ENCODE results near the gene GORAB.

- TF ChIP-seq, protein P1, sequence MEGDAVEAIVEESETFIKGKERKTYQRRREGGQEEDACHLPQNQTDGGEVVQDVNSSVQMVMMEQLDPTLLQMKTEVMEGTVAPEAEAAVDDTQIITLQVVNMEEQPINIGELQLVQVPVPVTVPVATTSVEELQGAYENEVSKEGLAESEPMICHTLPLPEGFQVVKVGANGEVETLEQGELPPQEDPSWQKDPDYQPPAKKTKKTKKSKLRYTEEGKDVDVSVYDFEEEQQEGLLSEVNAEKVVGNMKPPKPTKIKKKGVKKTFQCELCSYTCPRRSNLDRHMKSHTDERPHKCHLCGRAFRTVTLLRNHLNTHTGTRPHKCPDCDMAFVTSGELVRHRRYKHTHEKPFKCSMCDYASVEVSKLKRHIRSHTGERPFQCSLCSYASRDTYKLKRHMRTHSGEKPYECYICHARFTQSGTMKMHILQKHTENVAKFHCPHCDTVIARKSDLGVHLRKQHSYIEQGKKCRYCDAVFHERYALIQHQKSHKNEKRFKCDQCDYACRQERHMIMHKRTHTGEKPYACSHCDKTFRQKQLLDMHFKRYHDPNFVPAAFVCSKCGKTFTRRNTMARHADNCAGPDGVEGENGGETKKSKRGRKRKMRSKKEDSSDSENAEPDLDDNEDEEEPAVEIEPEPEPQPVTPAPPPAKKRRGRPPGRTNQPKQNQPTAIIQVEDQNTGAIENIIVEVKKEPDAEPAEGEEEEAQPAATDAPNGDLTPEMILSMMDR (optimal IDR thresholded peaks at IDR 0.05 in 1 of 3, IDR thresholded peaks at IDR 0.05 in 1 of 3, conservative IDR thresholded peaks at IDR 0.05 in 1 of 3; ENCODE audit: extremely low read depth in 1 of 3, insufficient read depth in 2 of 3, low read length in 3 of 3) = no peak
- TF ChIP-seq EZH2 (IDR thresholded peaks at IDR 0.05; ENCODE audit: low read length) = no peak
Observed at GRCh38 chr1:170511038-170511437, 20.9 kb upstream of the GORAB start.

All from keratinocyte (primary cell).